Upper lobe of right lung (tissue), 1 donor: ENCODE measurements around the gene TULP3. TPM values are rescaled to one million over a fixed set of nuclear protein-coding genes. Genes with fewer than 3 reads are reported as not detected.

ENCODE experiments used
- ATAC-seq: fragments of 200-7000 bp; cut with Tn5 transposase; one replicate; pipeline ENCODE4 v1.9.1; 2020; ENCODE audit warnings: mild to moderate bottlenecking, moderate library complexity
- DNase-seq: peaks from one replicate; pipeline ENCODE4 v3.0.0-alpha.2; 2020
- H3K27ac ChIP-seq: fragments of 200-600 bp; one replicate; pipeline ENCODE4 v1.8.0; 2022
- H3K27me3 ChIP-seq: fragments of 200-600 bp; one replicate; pipeline ENCODE4 v1.8.0; 2022; ENCODE audit warnings: mild to moderate bottlenecking
- H3K36me3 ChIP-seq: fragments of 200-600 bp; one replicate; pipeline ENCODE4 v1.8.0; 2022
- H3K4me1 ChIP-seq: fragments of 200-600 bp; one replicate; pipeline ENCODE4 v1.8.0; 2022
- H3K4me3 ChIP-seq: fragments of 200-600 bp; one replicate; pipeline ENCODE4 v1.8.0; 2022; ENCODE audit warnings: mild to moderate bottlenecking
- H3K9me3 ChIP-seq: fragments of 200-600 bp; one replicate; pipeline ENCODE4 v1.8.0; 2022
- intact Hi-C: fragments of 100-400 bp; cut with DNase I; formaldehyde crosslinking; loops from one replicate; pipeline ENCODE4 v1.11.0; 2022
- total RNA-seq: library from RNA; stranded (reverse); fragmentation: NEBNext Ultra II Directional; extraction: Animal tissue kit (Norgen Biotek cat#: 25700); gene quantifications from one replicate; pipeline ENCODE4 v1.2.1, GENCODE V29; 2021
- TF ChIP-seq, protein P1 (sequence below): fragments of 200-600 bp; IDR thresholded peaks from one replicate; pipeline ENCODE4 v1.8.0; 2022; ENCODE audit warnings: antibody characterized with exemption
- donor health status: DM: no; HTN: yes; CAD: no; lungs with severe emphysema.

TULP3 gene
- total RNA-seq, 1 donor from 2014 or later = 16.3 TPM

DNA sequence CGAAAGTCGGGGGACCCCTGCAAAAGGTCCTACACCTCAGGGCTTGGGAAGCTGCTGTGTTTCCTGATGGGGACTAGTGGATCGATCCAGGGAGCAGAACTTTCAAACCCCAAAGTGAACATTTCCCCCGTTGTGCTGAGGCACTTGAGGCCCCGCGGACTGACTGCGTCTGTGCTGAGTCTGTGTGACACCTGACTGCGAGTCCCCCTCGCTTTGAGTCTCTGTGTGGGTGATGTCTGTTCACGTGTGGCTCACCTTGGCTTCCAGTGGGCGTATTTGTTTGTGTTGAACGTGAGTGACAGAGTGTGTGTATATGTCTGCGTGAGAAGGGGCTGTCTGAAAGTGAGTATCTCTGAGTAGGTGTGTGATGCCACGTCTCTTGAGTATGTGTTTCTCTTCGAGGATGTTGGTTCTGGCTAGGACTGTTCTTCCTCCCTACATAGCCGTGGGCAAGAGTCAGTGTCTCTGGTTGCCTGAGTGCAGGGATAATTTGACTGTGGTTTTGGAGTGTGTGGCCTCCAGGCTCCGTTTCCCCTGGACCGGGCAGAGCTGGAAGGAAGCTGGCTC is 69.8 kb downstream of the TULP3 start:
- Histone ChIP-seq H3K9me3 (no peaks in the 10 kb centered on the region), H3K4me3 (peak overlapping the region; percentile 62), H3K27me3 (no peaks in the 10 kb centered on the region), H3K27ac (peak overlapping the region; percentile 81), H3K4me1 (peaks cover 18% of the 10 kb centered on the region), H3K36me3 (no peaks in the 10 kb centered on the region)
- ATAC-seq (no peak), DNase-seq (no peak)
- TF ChIP-seq, protein P1, sequence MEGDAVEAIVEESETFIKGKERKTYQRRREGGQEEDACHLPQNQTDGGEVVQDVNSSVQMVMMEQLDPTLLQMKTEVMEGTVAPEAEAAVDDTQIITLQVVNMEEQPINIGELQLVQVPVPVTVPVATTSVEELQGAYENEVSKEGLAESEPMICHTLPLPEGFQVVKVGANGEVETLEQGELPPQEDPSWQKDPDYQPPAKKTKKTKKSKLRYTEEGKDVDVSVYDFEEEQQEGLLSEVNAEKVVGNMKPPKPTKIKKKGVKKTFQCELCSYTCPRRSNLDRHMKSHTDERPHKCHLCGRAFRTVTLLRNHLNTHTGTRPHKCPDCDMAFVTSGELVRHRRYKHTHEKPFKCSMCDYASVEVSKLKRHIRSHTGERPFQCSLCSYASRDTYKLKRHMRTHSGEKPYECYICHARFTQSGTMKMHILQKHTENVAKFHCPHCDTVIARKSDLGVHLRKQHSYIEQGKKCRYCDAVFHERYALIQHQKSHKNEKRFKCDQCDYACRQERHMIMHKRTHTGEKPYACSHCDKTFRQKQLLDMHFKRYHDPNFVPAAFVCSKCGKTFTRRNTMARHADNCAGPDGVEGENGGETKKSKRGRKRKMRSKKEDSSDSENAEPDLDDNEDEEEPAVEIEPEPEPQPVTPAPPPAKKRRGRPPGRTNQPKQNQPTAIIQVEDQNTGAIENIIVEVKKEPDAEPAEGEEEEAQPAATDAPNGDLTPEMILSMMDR = no peak
- intact Hi-C loops = no loop called here

DNA sequence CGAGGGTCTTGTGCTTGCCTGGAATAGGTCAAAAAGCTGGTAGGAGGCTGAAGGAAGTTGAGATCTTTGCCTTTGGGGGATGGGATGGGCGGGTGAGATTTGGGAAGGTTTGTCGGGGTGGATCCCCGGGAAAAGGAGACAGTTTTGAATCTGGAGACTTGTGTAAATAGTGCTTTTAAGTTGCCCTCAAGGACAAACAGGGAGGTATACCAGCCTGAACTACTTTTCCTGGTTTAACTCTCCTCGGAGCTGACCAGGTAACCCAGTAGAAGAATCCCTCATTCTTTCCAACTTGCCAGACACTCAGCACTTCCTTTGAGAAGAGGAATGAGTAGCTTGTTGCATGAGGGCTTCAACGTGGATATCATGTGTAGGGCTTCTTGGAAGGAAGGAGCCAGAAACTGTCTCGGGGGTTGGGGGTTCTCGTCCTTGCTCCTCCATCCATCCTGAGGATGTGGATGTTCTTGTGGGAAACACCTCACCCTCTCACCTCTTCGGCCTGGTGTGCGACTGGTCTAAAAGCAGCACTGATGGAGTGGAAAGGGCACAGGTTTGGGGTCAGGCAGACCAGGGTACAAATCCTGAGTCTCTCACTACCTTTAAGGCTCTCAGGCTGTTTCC is 70.4 kb downstream of the TULP3 start:
- no peaks in the 10 kb centered on the region for H3K9me3 ChIP-seq
- intact Hi-C loops = no loop called here
- ATAC-seq (no peak), DNase-seq (no peak)
- H3K27ac ChIP-seq = peak overlapping the region; percentile 81
- H3K4me1 ChIP-seq = peaks cover 18% of the 10 kb centered on the region
- H3K36me3 ChIP-seq = no peaks in the 10 kb centered on the region
- peak overlapping the region; percentile 62 for H3K4me3 ChIP-seq
- H3K27me3 ChIP-seq = no peaks in the 10 kb centered on the region
- TF ChIP-seq, protein P1 = no peak

DNA sequence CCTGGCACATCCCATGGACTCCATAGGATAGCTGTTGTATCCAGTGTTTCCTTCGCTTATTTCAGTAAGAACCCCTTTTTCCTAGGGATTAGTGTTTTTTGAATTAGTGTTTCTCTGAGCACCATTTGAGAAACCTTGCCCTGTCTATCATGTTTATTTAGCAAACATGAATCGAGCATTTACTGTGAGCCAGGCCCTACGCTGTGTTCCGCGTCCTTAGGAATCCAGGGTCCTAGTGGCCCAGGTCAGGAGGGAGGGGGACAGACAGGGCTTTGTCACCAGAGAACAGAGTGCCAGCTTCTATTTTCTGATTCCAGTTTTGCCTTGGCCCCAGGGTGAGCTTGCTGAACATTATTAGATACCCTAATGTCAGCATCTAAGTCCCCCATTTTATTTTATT is 71.0 kb downstream of the TULP3 start:
- TF ChIP-seq, protein P1 = no peak
- Histone ChIP-seq H3K4me3 (peak overlapping the region; percentile 62), H3K27ac (no peak overlapping the region), H3K9me3 (no peaks in the 10 kb centered on the region), H3K27me3 (no peaks in the 10 kb centered on the region), H3K4me1 (peaks cover 18% of the 10 kb centered on the region), H3K36me3 (no peaks in the 10 kb centered on the region)
- intact Hi-C loops = no loop called here
- no peak for ATAC-seq
- no peak for DNase-seq

DNA sequence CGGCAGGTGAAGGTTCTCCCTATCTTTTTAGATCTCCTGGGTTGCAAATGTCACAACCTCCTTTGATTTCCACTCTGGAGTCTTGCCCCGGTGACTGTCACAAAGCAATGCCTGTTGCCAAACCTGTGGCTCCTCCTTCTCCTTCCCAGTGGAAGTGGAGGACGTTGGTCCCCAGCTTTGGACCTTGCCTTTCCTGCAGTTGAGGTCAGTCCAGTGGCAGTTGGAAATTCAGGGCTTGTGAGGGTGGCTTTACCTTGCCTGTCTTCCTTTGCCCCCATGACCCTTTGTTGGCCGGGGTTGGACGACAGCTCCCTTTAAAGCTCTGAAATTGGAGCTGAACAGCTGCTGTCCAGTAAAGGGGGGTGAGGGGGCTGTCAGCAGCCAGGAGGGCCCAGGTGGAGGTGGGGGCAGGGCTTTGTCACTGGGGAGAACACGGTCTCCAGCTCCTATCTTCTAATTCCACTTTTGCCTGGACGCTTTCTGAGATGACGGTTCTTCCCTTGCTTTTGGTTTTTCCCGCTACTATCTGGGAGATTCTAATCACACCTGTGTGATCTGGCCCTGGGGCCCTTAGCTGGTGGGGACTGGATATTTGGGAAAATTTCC is 72.6 kb downstream of the TULP3 start:
- ATAC-seq = no peak
- H3K4me3 ChIP-seq = peak overlapping the region; percentile 14
- H3K9me3 ChIP-seq = no peaks in the 10 kb centered on the region
- intact Hi-C loops = no loop called here
- no peaks in the 10 kb centered on the region for H3K36me3 ChIP-seq
- H3K27ac ChIP-seq = peak overlapping the region; percentile 66
- no peak for DNase-seq
- TF ChIP-seq, protein P1 = no peak
- H3K4me1 ChIP-seq = peaks cover 6% of the 10 kb centered on the region
- H3K27me3 ChIP-seq = no peaks in the 10 kb centered on the region

DNA sequence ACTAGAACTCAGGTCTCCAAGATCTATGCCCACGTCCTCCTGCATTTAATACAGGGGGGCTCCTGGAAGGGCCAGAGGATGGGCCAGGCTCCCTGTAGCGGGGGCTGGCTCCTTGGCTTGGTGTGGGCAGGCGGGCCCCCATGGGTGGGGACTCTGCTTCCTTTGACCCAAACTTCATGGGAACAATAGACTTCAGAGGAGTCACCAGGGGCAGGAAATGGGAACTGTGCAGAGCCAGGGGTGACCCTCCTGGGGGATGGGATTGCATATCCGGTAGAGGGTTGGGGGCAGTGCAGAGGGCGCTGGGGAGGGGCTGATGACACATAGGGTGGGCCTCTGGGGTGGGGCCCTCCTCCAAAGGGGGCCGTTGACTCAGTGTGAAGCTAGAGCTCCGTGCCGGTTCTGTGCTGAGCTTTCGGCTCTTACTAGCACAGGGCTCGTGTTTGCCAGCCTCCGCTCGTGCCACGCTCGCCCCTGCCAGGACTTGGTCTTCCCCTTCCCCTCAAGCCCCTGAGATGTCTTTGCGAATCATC is 73.1 kb downstream of the TULP3 start:
- TF ChIP-seq, protein P1 = no peak
- intact Hi-C loops = no loop called here
- Histone ChIP-seq H3K4me1 (peaks cover 4% of the 10 kb centered on the region), H3K27me3 (no peaks in the 10 kb centered on the region), H3K4me3 (peak overlapping the region; percentile 14), H3K36me3 (no peaks in the 10 kb centered on the region), H3K9me3 (no peaks in the 10 kb centered on the region), H3K27ac (peak overlapping the region; percentile 66)
- DNase-seq = no peak
- peak; percentile 26 for ATAC-seq
